Brain microvascular endothelial cell (primary cell): Measurements from ENCODE around the gene BEST1.
A peak's percentile ranks its signal among the peaks of the same experiment; 100 is the strongest.

Source experiments
- DNase-seq: peaks from one replicate; pipeline ENCODE4 v3.0.0-alpha.2; 2020
- H3K27ac ChIP-seq: fragments of 250-450 bp; sonication (Bioruptor Pico); 2 replicates; pipeline ENCODE4 v1.5.1; 2020; ENCODE audit warnings: mild to moderate bottlenecking, moderate library complexity
- H3K27me3 ChIP-seq: fragments of 250-450 bp; sonication (Bioruptor Pico); replicated peaks from 2 replicates; pipeline ENCODE4 v1.5.1; 2020; ENCODE audit warnings: mild to moderate bottlenecking
- H3K36me3 ChIP-seq: fragments of 250-450 bp; sonication (Bioruptor Pico); replicated peaks from 2 replicates; pipeline ENCODE4 v1.5.1; 2020; ENCODE audit warnings: mild to moderate bottlenecking
- H3K4me3 ChIP-seq: 2 replicates; pipeline ENCODE4 v1.5.1; 2011; ENCODE audit warnings: low read depth, mild to moderate bottlenecking, control low read depth, low read length, moderate library complexity
- in situ Hi-C: cut with HindIII; loops from 2 replicates; pipeline ENCODE4 v1.10.0; 2017; ENCODE audit warnings: low sequenced_read_pairs, low pct_ligation_motif_present
- TF ChIP-seq, protein P1 (sequence below): IDR thresholded peaks from 2 replicates; pipeline ENCODE4 v1.5.1; 2011; ENCODE audit warnings: low read depth, mild to moderate bottlenecking, moderate library complexity, low read length, control low read depth, inconsistent platforms; ENCODE audit errors: missing control alignments

BEST1 gene

DNA sequence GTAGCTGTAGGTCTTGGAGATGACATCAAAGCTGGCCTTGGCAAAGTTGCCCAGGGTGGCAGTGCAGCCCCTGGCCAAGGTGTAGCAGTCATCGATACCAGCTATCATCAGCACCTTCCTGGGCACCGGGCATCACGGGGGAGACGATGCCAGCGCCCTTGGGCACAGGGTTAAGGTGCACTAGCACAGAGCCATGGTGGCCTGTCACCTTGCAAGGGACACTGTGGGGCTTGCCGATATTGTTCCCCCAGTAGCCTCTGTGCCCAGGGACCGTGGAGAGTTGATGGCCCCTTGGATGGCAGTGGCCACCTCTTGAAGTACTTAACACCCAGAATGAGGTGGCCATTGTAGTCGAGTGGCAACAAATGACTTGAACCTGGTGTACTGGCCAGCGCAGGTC, 61.7 kb downstream of the BEST1 start:
- in situ Hi-C loops: no loop called here
- DNase-seq: no peak
- H3K27me3 ChIP-seq: no peaks in the 10 kb centered on the region
- no peaks in the 10 kb centered on the region for H3K36me3 ChIP-seq
- no peak overlapping the region for H3K27ac ChIP-seq
- no peak overlapping the region for H3K4me3 ChIP-seq
- TF ChIP-seq, protein P1, sequence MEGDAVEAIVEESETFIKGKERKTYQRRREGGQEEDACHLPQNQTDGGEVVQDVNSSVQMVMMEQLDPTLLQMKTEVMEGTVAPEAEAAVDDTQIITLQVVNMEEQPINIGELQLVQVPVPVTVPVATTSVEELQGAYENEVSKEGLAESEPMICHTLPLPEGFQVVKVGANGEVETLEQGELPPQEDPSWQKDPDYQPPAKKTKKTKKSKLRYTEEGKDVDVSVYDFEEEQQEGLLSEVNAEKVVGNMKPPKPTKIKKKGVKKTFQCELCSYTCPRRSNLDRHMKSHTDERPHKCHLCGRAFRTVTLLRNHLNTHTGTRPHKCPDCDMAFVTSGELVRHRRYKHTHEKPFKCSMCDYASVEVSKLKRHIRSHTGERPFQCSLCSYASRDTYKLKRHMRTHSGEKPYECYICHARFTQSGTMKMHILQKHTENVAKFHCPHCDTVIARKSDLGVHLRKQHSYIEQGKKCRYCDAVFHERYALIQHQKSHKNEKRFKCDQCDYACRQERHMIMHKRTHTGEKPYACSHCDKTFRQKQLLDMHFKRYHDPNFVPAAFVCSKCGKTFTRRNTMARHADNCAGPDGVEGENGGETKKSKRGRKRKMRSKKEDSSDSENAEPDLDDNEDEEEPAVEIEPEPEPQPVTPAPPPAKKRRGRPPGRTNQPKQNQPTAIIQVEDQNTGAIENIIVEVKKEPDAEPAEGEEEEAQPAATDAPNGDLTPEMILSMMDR: no peak

DNA sequence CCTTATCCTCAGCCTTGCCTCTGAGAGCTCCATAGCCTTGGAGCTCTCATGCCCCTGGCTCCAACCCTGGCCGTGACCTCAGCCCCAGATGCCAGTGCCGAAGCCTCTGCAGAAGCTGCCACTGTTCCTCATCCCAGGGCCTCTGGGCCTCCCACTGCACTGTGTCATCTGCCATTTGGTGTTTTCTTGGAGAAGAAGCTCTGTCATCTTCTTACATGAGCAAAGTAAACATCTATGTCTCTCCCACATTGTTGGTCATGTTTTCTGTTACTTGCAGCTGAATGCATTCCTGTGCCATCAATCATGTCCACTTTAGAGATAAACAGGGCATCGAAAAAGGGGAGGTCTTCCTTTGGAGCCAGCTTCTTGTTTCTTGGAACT, 62.3 kb downstream of the BEST1 start:
- Histone ChIP-seq H3K4me3 (no peak overlapping the region), H3K27me3 (no peaks in the 10 kb centered on the region), H3K36me3 (no peaks in the 10 kb centered on the region), H3K27ac (no peak overlapping the region)
- DNase-seq: peak; percentile 33
- TF ChIP-seq, protein P1: no peak
- in situ Hi-C loops: no loop called here

DNA sequence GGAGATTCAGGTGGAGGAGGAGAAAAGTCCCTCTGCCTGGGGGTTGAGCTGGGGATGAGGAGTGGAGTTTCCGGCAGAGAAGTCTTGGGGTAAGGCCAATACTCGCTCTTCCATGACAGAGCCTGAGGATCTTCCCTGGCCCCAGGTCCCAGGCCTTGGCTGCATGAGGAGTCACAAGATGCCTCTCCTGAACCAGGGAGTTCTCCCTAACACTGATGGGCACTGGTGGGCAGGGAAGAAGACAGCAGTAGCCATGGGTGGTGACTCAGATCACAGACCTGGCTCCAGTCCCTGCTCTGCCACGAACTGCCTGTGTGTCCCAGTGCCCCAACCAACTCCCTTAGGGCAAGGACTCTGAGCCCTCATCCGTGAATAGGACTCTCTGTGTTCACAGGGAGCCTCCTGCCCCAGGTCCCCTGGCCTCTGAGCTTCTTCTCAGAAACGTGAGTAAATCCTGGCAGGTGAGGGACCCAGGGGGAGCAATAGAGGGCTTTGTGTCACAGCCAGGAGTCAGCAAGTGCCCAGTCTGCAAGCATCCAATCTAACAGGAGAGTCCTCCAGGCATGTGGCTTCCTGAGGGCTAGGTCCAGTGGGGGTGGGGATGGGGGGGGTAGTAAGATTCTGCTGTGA, 62.8 kb downstream of the BEST1 start:
- Histone ChIP-seq H3K27ac (no peak overlapping the region), H3K36me3 (no peaks in the 10 kb centered on the region), H3K4me3 (no peak overlapping the region), H3K27me3 (no peaks in the 10 kb centered on the region)
- in situ Hi-C loops: no loop called here
- no peak for DNase-seq
- TF ChIP-seq, protein P1: no peak
